Sigmoid colon (tissue), 7 donors: ENCODE measurements around the gene CD101. TPM values are rescaled to one million over a fixed set of nuclear protein-coding genes. Genes with fewer than 3 reads are reported as not detected.

Source experiments
- DNase-seq: peaks from one replicate; pipeline ENCODE4 v3.0.0-alpha.2; 2019
- H3K27ac ChIP-seq, 4 donors: fragments of 200-600 bp; sonication (generic); one replicate each; pipeline ENCODE4 v1.5.1; 2016 to 2019; ENCODE audit warnings: mild to moderate bottlenecking in 1 of 4
- H3K27me3 ChIP-seq, 3 donors: fragments of 200-600 bp; sonication (generic); one replicate each; pipeline ENCODE4 v1.5.1; 2019; ENCODE audit warnings: mild to moderate bottlenecking in 1 of 3
- H3K36me3 ChIP-seq, 4 donors: fragments of 200-600 bp; sonication (generic); one replicate each; pipeline ENCODE4 v1.5.1; 2016 to 2019
- H3K4me1 ChIP-seq, 4 donors: fragments of 200-600 bp; sonication (generic); one replicate each; pipeline ENCODE4 v1.5.1; 2017 to 2019
- H3K4me3 ChIP-seq, 4 donors: fragments of 200-600 bp; sonication (generic); one replicate each; pipeline ENCODE4 v1.5.1; 2017 to 2019; ENCODE audit warnings: mild to moderate bottlenecking in 2 of 4, moderate library complexity in 1 of 4
- H3K9me3 ChIP-seq, 4 donors: fragments of 200-600 bp in 3 of 4; sonication (generic) in 3 of 4; one replicate each; pipeline versions ENCODE4 v1.5.1 to v1.6.1; 2013 to 2019
- CTCF ChIP-seq, 4 experiments: fragments of 450-650 bp in 3 of 4; fragments of 200-600 bp in 1 of 4; IDR thresholded peaks; one replicate each; pipeline ENCODE4 v1.5.1; 2016 to 2019; ENCODE audit warnings: antibody characterized with exemption in 4 of 4, mild to moderate bottlenecking in 3 of 4, moderate library complexity in 2 of 4
- EP300 ChIP-seq, 4 donors: sonication (generic); formaldehyde crosslinking; IDR thresholded peaks; one replicate each; pipeline ENCODE4 v1.6.1; 2017; ENCODE audit warnings: antibody characterized with exemption in 4 of 4
- POLR2A ChIP-seq, 2 donors: fragments of 450-650 bp; IDR thresholded peaks; one replicate each; pipeline ENCODE4 v1.6.1; 2016; ENCODE audit warnings: antibody characterized with exemption in 2 of 2, mild to moderate bottlenecking in 2 of 2, moderate library complexity in 2 of 2
- POLR2AphosphoS5 ChIP-seq, 4 donors: sonication (generic); formaldehyde crosslinking; IDR thresholded peaks; one replicate each; pipeline ENCODE4 v1.6.1; 2017; ENCODE audit warnings: antibody characterized with exemption in 4 of 4
- WGBS, 2 donors: extraction: QIAGEN DNeasy Blood & Tissue Kit; methylation state at CpG; one replicate each; pipeline ENCODE4 v1.1.7; 2013; 5-methylcytosine and 5-hydroxymethylcytosine counted together
- intact Hi-C: fragments of 100-400 bp; cut with DNase I; formaldehyde crosslinking; loops from one replicate; pipeline ENCODE4 v1.15.1; 2023
- polyA plus RNA-seq, 3 donors: library from polyadenylated mRNA; stranded (reverse); fragments of 200-250 nt; gene quantifications; one replicate each; pipeline ENCODE4 v1.2.3, GENCODE V29; 2013
- total RNA-seq, 4 donors: library from RNA; depleted of rRNA; stranded (reverse); fragments of >200 nt; gene quantifications; one replicate each; pipeline ENCODE4 v1.1.0, GENCODE V29; 2016
- donor health status: healthy with polysubstance abuse.
- donor health status: Bipolar disorder and iron deficiency.
- donor health status: healthy.

The CD101 gene
- total and polyA plus RNA-seq, 7 donors = 0.60 to 1.7 (median 1.1) TPM

GRCh38 chr1:117007719-117008013 is 6.1 kb downstream of the CD101 start:
- Histone ChIP-seq H3K9me3 (no peaks in the 10 kb centered on the region), H3K27ac (no peak overlapping the region), H3K4me3 (no peak overlapping the region), H3K4me1 (no peaks in the 10 kb centered on the region), H3K27me3 (no peaks in the 10 kb centered on the region), H3K36me3 (no peaks in the 10 kb centered on the region)
- WGBS, 2 donors = 76 to 91% methylated on average over 2 of the region's 2 CpGs
- intact Hi-C loops = no loop called here
- no peak for DNase-seq
- TF ChIP-seq CTCF (IDR thresholded peaks at IDR 0.05) (no peak), POLR2A (IDR thresholded peaks at IDR 0.05) (no peak), EP300 (IDR thresholded peaks at IDR 0.05) (no peak), POLR2AphosphoS5 (IDR thresholded peaks at IDR 0.05) (no peak)

- DNase-seq = no peak
- 69 to 85% methylated on average over 2 of the region's 2 CpGs for WGBS, 2 donors
- Histone ChIP-seq H3K4me1 (no peaks in the 10 kb centered on the region), H3K27ac (no peak overlapping the region), H3K4me3 (no peak overlapping the region), H3K36me3 (no peaks in the 10 kb centered on the region), H3K27me3 (no peaks in the 10 kb centered on the region), H3K9me3 (no peaks in the 10 kb centered on the region)
- no peak for TF ChIP-seq POLR2A (IDR thresholded peaks at IDR 0.05)
- TF ChIP-seq POLR2AphosphoS5 (IDR thresholded peaks at IDR 0.05) = no peak
- TF ChIP-seq EP300 (IDR thresholded peaks at IDR 0.05) = no peak
- no peak for TF ChIP-seq CTCF (IDR thresholded peaks at IDR 0.05)
- intact Hi-C loops = no loop called here
Measured at GRCh38 chr1:117008656-117009055, 7.1 kb downstream of the CD101 start.

- Histone ChIP-seq H3K9me3 (no peaks in the 10 kb centered on the region), H3K27me3 (no peaks in the 10 kb centered on the region), H3K4me1 (no peaks in the 10 kb centered on the region), H3K4me3 (no peak overlapping the region), H3K36me3 (no peaks in the 10 kb centered on the region), H3K27ac (no peak overlapping the region)
- 61 to 80% methylated on average over 3 of the region's 3 CpGs for WGBS, 2 donors
- DNase-seq = no peak
- TF ChIP-seq CTCF (IDR thresholded peaks at IDR 0.05) (no peak), POLR2AphosphoS5 (IDR thresholded peaks at IDR 0.05) (no peak), EP300 (IDR thresholded peaks at IDR 0.05) (no peak)
- intact Hi-C loops = no loop called here
Measured at GRCh38 chr1:117009132-117009531, 7.6 kb downstream of the CD101 start.

GRCh38 chr1:117010310-117010969 is 8.9 kb downstream of the CD101 start:
- intact Hi-C loops = no loop called here

More at GRCh38 chr1:117010310-117010969, 8.9 kb downstream of the CD101 start:
- TF ChIP-seq POLR2A (IDR thresholded peaks at IDR 0.05) (no peak), CTCF (IDR thresholded peaks at IDR 0.05) (no peak), POLR2AphosphoS5 (IDR thresholded peaks at IDR 0.05) (no peak), EP300 (IDR thresholded peaks at IDR 0.05) (no peak)
- Histone ChIP-seq H3K4me1 (no peaks in the 10 kb centered on the region), H3K27me3 (no peaks in the 10 kb centered on the region), H3K4me3 (no peak overlapping the region), H3K9me3 (no peaks in the 10 kb centered on the region), H3K36me3 (no peaks in the 10 kb centered on the region), H3K27ac (no peak overlapping the region)
- DNase-seq = no peak
- WGBS, 2 donors = 91% methylated on average over 3 of the region's 3 CpGs
